ENCODE measurements around the gene LPO.

DNA sequence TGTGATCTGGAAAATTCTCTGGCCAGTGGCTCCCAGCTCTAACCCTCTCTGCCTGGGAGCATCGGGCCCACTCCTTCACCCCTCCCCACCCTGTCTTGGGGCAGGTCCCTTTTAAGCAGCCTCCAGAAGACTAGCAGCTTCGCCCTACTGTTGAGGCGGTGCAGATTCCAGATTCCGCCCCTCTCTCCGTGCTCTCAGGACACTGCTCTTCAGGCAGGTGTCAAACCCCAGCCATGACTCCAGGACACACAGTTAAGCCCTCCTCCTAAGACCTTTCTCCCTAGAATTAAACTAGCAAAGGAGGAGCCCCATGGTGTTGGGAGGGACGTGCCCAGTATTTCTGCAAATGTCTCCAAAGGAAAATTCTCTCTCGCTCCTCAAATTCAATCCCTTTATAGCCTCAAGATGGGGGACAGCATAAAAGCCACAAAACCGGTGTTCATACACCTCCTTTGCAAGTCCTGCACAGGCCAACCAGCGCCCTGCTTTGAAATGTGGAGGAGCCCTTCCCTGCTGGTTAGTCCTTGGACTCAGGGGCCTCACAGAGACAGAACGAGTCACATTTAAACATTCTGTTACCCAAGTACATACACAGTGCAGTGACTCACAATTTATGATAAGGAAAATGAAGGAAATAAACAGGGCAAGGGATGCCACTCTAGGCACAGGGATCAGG is 7.2 kb downstream of the LPO start:
- TF ChIP-seq POLR2A (IDR thresholded peaks at IDR 0.05), result no peak
- TF ChIP-seq, protein P1, sequence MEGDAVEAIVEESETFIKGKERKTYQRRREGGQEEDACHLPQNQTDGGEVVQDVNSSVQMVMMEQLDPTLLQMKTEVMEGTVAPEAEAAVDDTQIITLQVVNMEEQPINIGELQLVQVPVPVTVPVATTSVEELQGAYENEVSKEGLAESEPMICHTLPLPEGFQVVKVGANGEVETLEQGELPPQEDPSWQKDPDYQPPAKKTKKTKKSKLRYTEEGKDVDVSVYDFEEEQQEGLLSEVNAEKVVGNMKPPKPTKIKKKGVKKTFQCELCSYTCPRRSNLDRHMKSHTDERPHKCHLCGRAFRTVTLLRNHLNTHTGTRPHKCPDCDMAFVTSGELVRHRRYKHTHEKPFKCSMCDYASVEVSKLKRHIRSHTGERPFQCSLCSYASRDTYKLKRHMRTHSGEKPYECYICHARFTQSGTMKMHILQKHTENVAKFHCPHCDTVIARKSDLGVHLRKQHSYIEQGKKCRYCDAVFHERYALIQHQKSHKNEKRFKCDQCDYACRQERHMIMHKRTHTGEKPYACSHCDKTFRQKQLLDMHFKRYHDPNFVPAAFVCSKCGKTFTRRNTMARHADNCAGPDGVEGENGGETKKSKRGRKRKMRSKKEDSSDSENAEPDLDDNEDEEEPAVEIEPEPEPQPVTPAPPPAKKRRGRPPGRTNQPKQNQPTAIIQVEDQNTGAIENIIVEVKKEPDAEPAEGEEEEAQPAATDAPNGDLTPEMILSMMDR (IDR thresholded peaks at IDR 0.05), result no peak

All from body of pancreas (tissue), 4 donors.